HCT116 (cell line): ENCODE data around the gene PLA2G4C. TPM values are rescaled to one million over a fixed set of nuclear protein-coding genes. Genes with fewer than 3 reads are reported as not detected.

Experiments used
- ATAC-seq: fragments of 200-7000 bp; cut with Tn5 transposase; 2 replicates; pipeline ENCODE4 v1.9.1; 2020; ENCODE audit warnings: mild to moderate bottlenecking, moderate library complexity
- BruUV-seq: library from RNA; stranded (reverse); fragments of 400-500 nt; replicated peaks from 2 replicates; lab custom pipeline; 2021; lab: Mats Ljungman, UMichigan
- CTCF ChIA-PET: fragments of 300-600 bp; sonication (Branson Sonifier 250); formaldehyde crosslinking; loops from one replicate; lab custom pipeline; 2021; ENCODE audit warnings: antibody characterized with exemption; lab: Charles Lee
- POLR2A ChIA-PET: fragments of 300-600, 350-600 bp; sonication (Branson Sonifier 250); formaldehyde crosslinking; loops from one replicate; lab custom pipeline; 2021; ENCODE audit warnings: antibody characterized with exemption; lab: Charles Lee
- RAD21 ChIA-PET, 2 experiments: fragments of 300-600 bp; sonication (Branson Sonifier 250); formaldehyde crosslinking; loops; one replicate each; lab custom pipeline; 2023; ENCODE audit warnings: low total read pairs in 2 of 2; ENCODE audit not compliant: uncharacterized antibody in 2 of 2, unreplicated experiment in 2 of 2, low non-redundant PET in 1 of 2; lab: Charles Lee
- DNase-seq: peaks from one replicate; pipeline ENCODE4 v3.0.0-alpha.2; 2010; ENCODE audit warnings: low read depth, low spot score
- H2AFZ ChIP-seq: fragments of 200-600 bp; shearing (Covaris generic), sonication (generic); 2 replicates; pipeline ENCODE4 v1.6.1; 2017; ENCODE audit warnings: low read depth, mixed run types, mixed read lengths, antibody characterized with exemption, low read length; ENCODE audit not compliant: poor library complexity, severe bottlenecking
- H3K27ac ChIP-seq: 2 replicates; pipeline ENCODE4 v1.5.1; 2012; ENCODE audit warnings: low read depth, low read length
- H3K27me3 ChIP-seq: fragments of 200-600 bp; sonication (generic); 2 replicates; pipeline ENCODE4 v1.6.1; 2016; ENCODE audit warnings: mixed run types, low read length, mixed read lengths; ENCODE audit not compliant: insufficient read depth
- H3K36me3 ChIP-seq, 2 experiments: fragments of 200-500 bp in 1 of 2; fragments of 200-600 bp in 1 of 2; sonication (Bioruptor generic) in 1 of 2; sonication (generic) in 1 of 2; 2 replicates each; pipeline versions ENCODE4 v1.5.1 to v1.6.1; 2014 to 2016; ENCODE audit warnings: low read length in 2 of 2, inconsistent platforms in 1 of 2, mixed read lengths in 1 of 2, mixed run types in 1 of 2; ENCODE audit not compliant: insufficient read depth in 2 of 2, control insufficient read depth in 1 of 2
- H3K4me1 ChIP-seq, 2 experiments: fragments of 200-600 bp in 1 of 2; sonication (generic) in 1 of 2; 2 replicates each; pipeline versions ENCODE4 v1.5.1 to v1.6.1; 2012 to 2017; ENCODE audit warnings: low read length in 2 of 2, inconsistent platforms in 1 of 2, mild to moderate bottlenecking in 1 of 2, mixed read lengths in 1 of 2, mixed run types in 1 of 2, moderate library complexity in 1 of 2; ENCODE audit not compliant: insufficient read depth in 2 of 2, control insufficient read depth in 1 of 2
- H3K4me2 ChIP-seq: fragments of 200-600 bp; sonication (generic); 2 replicates; pipeline ENCODE4 v1.6.1; 2017; ENCODE audit warnings: mixed run types, low read length, mixed read lengths
- H3K4me3 ChIP-seq, 2 experiments: fragments of 200-600 bp in 1 of 2; sonication (generic) in 1 of 2; replicated peaks in 1 of 2; 2 replicates each; pipeline ENCODE4 v1.5.1; 2011 to 2016; ENCODE audit warnings: low read length in 2 of 2, control low read depth in 1 of 2, low read depth in 1 of 2, mild to moderate bottlenecking in 1 of 2, mixed read lengths in 1 of 2, mixed run types in 1 of 2
- H3K79me2 ChIP-seq: fragments of 200-600 bp; sonication (generic); 2 replicates; pipeline ENCODE4 v1.6.1; 2017; ENCODE audit warnings: mild to moderate bottlenecking, mixed run types, low read length, moderate library complexity, mixed read lengths; ENCODE audit not compliant: insufficient read depth
- H3K9ac ChIP-seq: fragments of 200-600 bp; sonication (generic); 2 replicates; pipeline ENCODE4 v1.6.1; 2016; ENCODE audit warnings: low read length, mixed read lengths
- H3K9me2 ChIP-seq: fragments of 200-600 bp; sonication (generic), shearing (Covaris generic); 2 replicates; pipeline ENCODE4 v1.6.1; 2017; ENCODE audit warnings: mixed run types, mild to moderate bottlenecking, moderate library complexity; ENCODE audit not compliant: insufficient read depth
- H3K9me3 ChIP-seq, 2 experiments: fragments of 200-500 bp in 1 of 2; fragments of 200-600 bp in 1 of 2; sonication (Bioruptor generic) in 1 of 2; sonication (generic) in 1 of 2; 2 replicates each; pipeline ENCODE4 v1.6.1; 2014 to 2017; ENCODE audit warnings: low read length in 2 of 2, mixed read lengths in 2 of 2, inconsistent platforms in 1 of 2, low read depth in 1 of 2, mild to moderate bottlenecking in 1 of 2, mixed run types in 1 of 2, moderate library complexity in 1 of 2; ENCODE audit not compliant: control insufficient read depth in 1 of 2, insufficient read depth in 1 of 2
- H4K20me1 ChIP-seq: fragments of 200-600 bp; sonication (generic), shearing (Covaris generic); 2 replicates; pipeline ENCODE4 v1.6.1; 2017; ENCODE audit warnings: mixed run types, mild to moderate bottlenecking, moderate library complexity; ENCODE audit not compliant: insufficient read depth
- CBX3 ChIP-seq: IDR thresholded peaks from 2 replicates; pipeline ENCODE4 v1.6.1; 2012; ENCODE audit warnings: low read depth
- CEBPB ChIP-seq: IDR thresholded peaks from 2 replicates; pipeline ENCODE4 v1.6.1; 2012; ENCODE audit warnings: low read depth
- EZH2phosphoT487 ChIP-seq: fragments of 200-600 bp; IDR thresholded peaks from 2 replicates; pipeline ENCODE4 v1.6.1; 2018; ENCODE audit warnings: antibody characterized with exemption, borderline replicate concordance
- FOSL1 ChIP-seq: IDR thresholded peaks from 2 replicates; pipeline ENCODE4 v1.6.1; 2012; ENCODE audit warnings: low read depth
- JUND ChIP-seq: IDR thresholded peaks from 2 replicates; pipeline ENCODE4 v1.6.1; 2012
- POLR2A ChIP-seq: IDR thresholded peaks from 2 replicates; pipeline ENCODE4 v1.7.0; 2011; ENCODE audit warnings: borderline replicate concordance; ENCODE audit not compliant: insufficient read depth, insufficient read length; ENCODE audit errors: extremely low read depth
- POLR2AphosphoS5 ChIP-seq: IDR thresholded peaks from 2 replicates; pipeline ENCODE4 v1.6.1; 2011; ENCODE audit warnings: mild to moderate bottlenecking, low read depth, low read length, moderate library complexity
- RAD21 ChIP-seq: IDR thresholded peaks from 2 replicates; pipeline ENCODE4 v1.6.1; 2012; ENCODE audit warnings: low read depth, mild to moderate bottlenecking
- SP1 ChIP-seq: IDR thresholded peaks from 2 replicates; pipeline ENCODE4 v1.6.1; 2012; ENCODE audit warnings: low read depth
- TCF7L2 ChIP-seq: IDR thresholded peaks from 2 replicates; pipeline ENCODE4 v1.7.0; 2011; ENCODE audit warnings: borderline replicate concordance, inconsistent platforms; ENCODE audit not compliant: insufficient read depth, insufficient read length; ENCODE audit errors: extremely low read depth
- YY1 ChIP-seq: IDR thresholded peaks from 2 replicates; pipeline ENCODE4 v1.6.1; 2011; ENCODE audit warnings: low read length, low read depth, moderate library complexity, mild to moderate bottlenecking; ENCODE audit not compliant: insufficient replicate concordance; ENCODE audit errors: extremely low read depth
- ZFX ChIP-seq: fragments of 450-650 bp; IDR thresholded peaks from 2 replicates; pipeline ENCODE4 v1.6.1; 2017
- ZNF274 ChIP-seq: fragments of 200-500 bp; sonication (Bioruptor generic); IDR thresholded peaks from 2 replicates; pipeline ENCODE4 v1.6.1; 2014; ENCODE audit warnings: mild to moderate bottlenecking, low read depth, low read length, inconsistent platforms
- intact Hi-C: fragments of 100-400 bp; cut with micrococcal nuclease; formaldehyde crosslinking; loops from 2 replicates; pipeline ENCODE4 v1.10.0; 2022
- total RNA-seq: library from RNA; stranded (reverse); gene quantifications from one replicate; pipeline ENCODE4 v1.2.1, GENCODE V29; 2021; ENCODE audit not compliant: unreplicated experiment
- TF ChIP-seq, protein P1 (sequence below): IDR thresholded peaks from 2 replicates; pipeline ENCODE4 v1.6.1; 2012
- TF ChIP-seq, protein P2 (sequence below): IDR thresholded peaks from 2 replicates; pipeline ENCODE4 v1.6.1; 2011; ENCODE audit warnings: mild to moderate bottlenecking, low read length, moderate library complexity; ENCODE audit not compliant: insufficient replicate concordance; ENCODE audit errors: extremely low read depth
- TF ChIP-seq, protein P3 (sequence below): IDR thresholded peaks from 2 replicates; pipeline ENCODE4 v1.6.1; 2012; ENCODE audit warnings: low read depth

Gene PLA2G4C
- total RNA-seq, 1 experiment from 2014 or later, result 1.7 TPM

DNA sequence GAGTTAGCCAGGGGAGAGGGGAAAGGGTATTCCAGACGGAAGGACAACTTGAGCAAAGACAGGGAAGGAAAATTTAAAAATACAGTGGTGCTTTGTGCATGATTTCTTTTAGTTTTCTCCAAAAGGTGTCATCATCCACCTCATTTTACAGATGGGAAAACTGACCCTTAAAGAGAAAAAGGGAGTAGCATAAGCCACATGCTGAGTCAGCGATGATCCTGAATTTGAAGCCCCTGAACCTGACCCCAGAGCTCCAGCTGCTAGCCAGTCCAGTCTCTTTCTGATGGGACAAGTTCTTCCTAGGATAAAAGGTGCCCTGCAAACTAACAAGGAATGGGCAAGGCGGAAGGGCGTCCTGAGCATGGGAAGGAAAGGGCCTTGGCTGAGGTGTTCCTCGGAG lies 77.0 kb downstream of the PLA2G4C start:
- Histone ChIP-seq H3K9ac (no peak overlapping the region), H3K4me2 (no peak overlapping the region), H3K9me3 (peaks cover 0 to 9% of the 10 kb centered on the region in 2 experiments; a peak in 1 of 4 replicates), H3K4me3 (no peak overlapping the region), H3K9me2 (no peaks in the 10 kb centered on the region), H3K36me3 (no peaks in the 10 kb centered on the region), H4K20me1 (no peaks in the 10 kb centered on the region), H3K79me2 (no peaks in the 10 kb centered on the region), H2AFZ (no peak overlapping the region), H3K27ac (no peak overlapping the region)
- intact Hi-C loops, result no loop called here
- ATAC-seq, result no peak
- CTCF ChIA-PET, result no interaction called here
- no peak for DNase-seq
- no peak for TF ChIP-seq SP1
- no peak for TF ChIP-seq ZFX
- TF ChIP-seq ZNF274, result no peak
- no peak for TF ChIP-seq CBX3
- TF ChIP-seq POLR2A, result no peak
- TF ChIP-seq RAD21, result no peak
- no peak for TF ChIP-seq JUND
- TF ChIP-seq, protein P1, sequence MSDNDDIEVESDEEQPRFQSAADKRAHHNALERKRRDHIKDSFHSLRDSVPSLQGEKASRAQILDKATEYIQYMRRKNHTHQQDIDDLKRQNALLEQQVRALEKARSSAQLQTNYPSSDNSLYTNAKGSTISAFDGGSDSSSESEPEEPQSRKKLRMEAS, result no peak
- TF ChIP-seq, all 23 proteins: peak for 0
- POLR2A ChIA-PET, result no interaction called here
- no TSS peak for BruUV-seq
- Histone ChIP-seq H3K27me3 (peaks cover 3% of the 10 kb centered on the region; the same call in 1 of the 2 replicates), H3K4me1 (no peaks in the 10 kb centered on the region)
- RAD21 ChIA-PET, result no interaction called here

DNA sequence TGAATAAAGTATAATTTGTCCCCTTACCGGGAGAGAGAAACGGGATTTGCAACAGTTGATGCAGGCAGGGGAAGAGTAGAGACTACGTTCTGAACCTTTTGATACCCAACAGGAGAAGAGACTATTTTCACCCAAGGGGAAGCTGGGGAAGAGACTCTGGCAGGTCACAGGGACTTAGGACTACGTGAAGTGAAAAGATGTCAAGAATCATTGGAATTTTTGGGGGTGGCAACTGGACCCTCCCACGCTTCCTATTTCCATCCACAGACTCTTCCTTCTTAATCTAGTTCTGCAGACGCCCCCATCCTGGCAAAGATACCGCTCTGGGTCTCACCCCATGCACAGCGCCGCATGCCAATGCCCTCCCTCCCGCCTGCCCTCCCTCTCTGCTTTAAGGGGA lies 80.5 kb downstream of the PLA2G4C start:
- H3K9me3 ChIP-seq, result no peaks in the 10 kb centered on the region
- no TSS peak for BruUV-seq
- ATAC-seq (no peak), DNase-seq (no peak)
- no peaks in the 10 kb centered on the region for H3K4me1 ChIP-seq
- no peak overlapping the region for H2AFZ ChIP-seq
- H3K36me3 ChIP-seq, result no peaks in the 10 kb centered on the region
- no peaks in the 10 kb centered on the region for H3K79me2 ChIP-seq
- H3K27me3 ChIP-seq, result peaks cover 3% of the 10 kb centered on the region; the same call in 1 of the 2 replicates
- H3K9ac ChIP-seq, result no peak overlapping the region
- ChIA-PET CTCF (no interaction called here), RAD21 (no interaction called here), POLR2A (no interaction called here)
- intact Hi-C loops, result no loop called here
- no peak overlapping the region for H3K4me2 ChIP-seq
- TF ChIP-seq, protein P2, sequence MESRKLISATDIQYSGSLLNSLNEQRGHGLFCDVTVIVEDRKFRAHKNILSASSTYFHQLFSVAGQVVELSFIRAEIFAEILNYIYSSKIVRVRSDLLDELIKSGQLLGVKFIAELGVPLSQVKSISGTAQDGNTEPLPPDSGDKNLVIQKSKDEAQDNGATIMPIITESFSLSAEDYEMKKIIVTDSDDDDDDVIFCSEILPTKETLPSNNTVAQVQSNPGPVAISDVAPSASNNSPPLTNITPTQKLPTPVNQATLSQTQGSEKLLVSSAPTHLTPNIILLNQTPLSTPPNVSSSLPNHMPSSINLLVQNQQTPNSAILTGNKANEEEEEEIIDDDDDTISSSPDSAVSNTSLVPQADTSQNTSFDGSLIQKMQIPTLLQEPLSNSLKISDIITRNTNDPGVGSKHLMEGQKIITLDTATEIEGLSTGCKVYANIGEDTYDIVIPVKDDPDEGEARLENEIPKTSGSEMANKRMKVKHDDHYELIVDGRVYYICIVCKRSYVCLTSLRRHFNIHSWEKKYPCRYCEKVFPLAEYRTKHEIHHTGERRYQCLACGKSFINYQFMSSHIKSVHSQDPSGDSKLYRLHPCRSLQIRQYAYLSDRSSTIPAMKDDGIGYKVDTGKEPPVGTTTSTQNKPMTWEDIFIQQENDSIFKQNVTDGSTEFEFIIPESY, result no peak
- TF ChIP-seq, protein P3, sequence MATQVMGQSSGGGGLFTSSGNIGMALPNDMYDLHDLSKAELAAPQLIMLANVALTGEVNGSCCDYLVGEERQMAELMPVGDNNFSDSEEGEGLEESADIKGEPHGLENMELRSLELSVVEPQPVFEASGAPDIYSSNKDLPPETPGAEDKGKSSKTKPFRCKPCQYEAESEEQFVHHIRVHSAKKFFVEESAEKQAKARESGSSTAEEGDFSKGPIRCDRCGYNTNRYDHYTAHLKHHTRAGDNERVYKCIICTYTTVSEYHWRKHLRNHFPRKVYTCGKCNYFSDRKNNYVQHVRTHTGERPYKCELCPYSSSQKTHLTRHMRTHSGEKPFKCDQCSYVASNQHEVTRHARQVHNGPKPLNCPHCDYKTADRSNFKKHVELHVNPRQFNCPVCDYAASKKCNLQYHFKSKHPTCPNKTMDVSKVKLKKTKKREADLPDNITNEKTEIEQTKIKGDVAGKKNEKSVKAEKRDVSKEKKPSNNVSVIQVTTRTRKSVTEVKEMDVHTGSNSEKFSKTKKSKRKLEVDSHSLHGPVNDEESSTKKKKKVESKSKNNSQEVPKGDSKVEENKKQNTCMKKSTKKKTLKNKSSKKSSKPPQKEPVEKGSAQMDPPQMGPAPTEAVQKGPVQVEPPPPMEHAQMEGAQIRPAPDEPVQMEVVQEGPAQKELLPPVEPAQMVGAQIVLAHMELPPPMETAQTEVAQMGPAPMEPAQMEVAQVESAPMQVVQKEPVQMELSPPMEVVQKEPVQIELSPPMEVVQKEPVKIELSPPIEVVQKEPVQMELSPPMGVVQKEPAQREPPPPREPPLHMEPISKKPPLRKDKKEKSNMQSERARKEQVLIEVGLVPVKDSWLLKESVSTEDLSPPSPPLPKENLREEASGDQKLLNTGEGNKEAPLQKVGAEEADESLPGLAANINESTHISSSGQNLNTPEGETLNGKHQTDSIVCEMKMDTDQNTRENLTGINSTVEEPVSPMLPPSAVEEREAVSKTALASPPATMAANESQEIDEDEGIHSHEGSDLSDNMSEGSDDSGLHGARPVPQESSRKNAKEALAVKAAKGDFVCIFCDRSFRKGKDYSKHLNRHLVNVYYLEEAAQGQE, result no peak
- no peak for TF ChIP-seq FOSL1
- no peak for TF ChIP-seq ZFX
- TF ChIP-seq YY1, result no peak
- TF ChIP-seq TCF7L2, result no peak
- TF ChIP-seq CEBPB, result no peak
- TF ChIP-seq, protein P1, result no peak
- TF ChIP-seq POLR2AphosphoS5, result no peak
- no peak for TF ChIP-seq EZH2phosphoT487
- no peaks in the 10 kb centered on the region for H3K9me2 ChIP-seq
- no peak overlapping the region for H3K27ac ChIP-seq
- no peak overlapping the region for H3K4me3 ChIP-seq
- H4K20me1 ChIP-seq, result no peaks in the 10 kb centered on the region
